HG02642 (cell line): Measurements from ENCODE around the gene CYTL1.

Source experiments
- ATAC-seq: cut with Tn5 transposase; IDR thresholded peaks from one replicate; pipeline ENCODE4 v1.9.1; 2021; ENCODE audit warnings: mild to moderate bottlenecking; ENCODE audit not compliant: unreplicated experiment, poor library complexity

The CYTL1 gene

DNA sequence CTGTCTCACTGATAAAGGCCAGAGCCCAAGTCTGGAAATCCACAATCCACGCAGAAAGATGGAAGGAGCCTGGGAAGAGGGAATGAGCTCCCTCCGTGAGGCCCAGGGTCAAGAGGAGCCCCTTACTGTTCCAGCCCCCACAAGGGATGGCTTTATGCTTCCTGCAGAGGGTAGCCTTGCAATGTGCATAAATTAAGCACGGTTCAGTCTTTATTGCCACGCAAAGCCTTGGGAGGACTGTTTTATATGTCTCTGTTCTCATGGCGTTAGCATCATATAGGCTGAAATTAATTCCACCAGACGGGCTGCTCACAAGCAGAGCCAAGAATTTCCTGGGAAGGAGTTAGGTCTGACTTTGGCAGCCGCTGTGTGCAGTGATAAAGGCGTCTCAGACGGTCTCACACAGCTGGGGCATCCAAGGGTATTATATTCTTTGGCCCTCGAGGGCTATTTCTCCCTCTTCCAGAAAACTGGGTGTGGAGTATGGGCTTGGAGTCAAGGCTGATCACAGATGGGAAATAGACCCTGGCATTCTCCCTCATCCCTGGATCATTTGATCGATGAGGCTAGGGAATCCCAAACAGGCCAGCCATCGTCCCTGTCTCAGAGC is 38.5 kb downstream of the CYTL1 start:
- no peak for ATAC-seq

DNA sequence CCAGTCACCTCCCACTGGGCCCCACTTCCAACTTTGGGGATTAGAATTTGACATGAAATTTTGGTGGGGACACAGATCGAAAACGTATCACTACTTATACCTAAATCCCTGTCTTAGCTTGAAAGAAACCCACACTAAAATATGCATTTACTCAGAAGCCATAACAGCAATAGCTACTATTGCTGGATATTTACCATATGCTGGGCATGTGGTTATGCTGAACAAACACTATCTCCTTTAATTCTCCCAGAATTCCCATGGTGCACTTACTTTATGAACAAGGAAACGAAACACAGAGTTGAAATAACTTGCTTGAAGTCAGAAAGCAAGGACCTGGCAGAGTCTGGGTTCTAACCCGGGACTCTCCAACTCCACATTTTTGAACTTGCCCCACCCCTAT is 39.3 kb downstream of the CYTL1 start:
- no peak for ATAC-seq

DNA sequence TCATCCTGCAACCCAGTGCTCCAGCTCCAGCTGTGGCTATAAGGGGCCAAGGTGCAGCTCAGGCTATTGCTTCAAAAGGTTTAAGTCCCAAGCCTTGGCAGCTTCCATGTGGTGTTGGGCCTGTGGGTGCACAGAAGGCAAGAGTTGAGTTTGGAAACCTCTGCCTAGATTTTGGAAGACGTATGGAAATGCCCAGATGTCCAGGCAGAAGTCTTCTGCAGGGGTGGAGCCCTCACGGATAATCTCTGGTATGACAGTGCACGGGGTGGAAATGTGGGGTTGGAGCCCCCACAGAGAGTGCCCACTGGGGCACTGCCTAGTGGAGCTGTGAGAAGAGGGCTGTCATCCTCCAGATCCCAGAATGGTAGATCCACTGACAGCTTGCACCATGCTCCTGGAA is 44.5 kb downstream of the CYTL1 start:
- ATAC-seq, result no peak

DNA sequence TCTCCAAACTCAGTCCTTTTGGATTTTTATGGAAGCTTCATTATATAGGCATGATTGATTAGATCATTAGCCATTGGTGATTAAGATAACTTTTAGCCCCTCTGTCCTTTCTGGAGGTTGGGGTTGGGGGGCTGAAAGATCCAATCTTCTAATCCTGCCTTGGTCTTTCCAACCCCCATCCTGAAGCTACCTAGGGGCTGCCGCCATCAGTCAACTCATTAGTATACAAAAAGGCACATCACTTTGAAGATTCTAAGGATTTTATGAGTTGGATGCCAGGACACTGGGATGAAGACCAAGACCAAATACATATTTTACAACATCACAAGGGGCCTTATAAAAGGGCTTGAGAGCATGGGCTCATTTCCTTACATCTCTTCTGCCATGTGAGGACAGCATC is 47.5 kb downstream of the CYTL1 start:
- no peak for ATAC-seq

DNA sequence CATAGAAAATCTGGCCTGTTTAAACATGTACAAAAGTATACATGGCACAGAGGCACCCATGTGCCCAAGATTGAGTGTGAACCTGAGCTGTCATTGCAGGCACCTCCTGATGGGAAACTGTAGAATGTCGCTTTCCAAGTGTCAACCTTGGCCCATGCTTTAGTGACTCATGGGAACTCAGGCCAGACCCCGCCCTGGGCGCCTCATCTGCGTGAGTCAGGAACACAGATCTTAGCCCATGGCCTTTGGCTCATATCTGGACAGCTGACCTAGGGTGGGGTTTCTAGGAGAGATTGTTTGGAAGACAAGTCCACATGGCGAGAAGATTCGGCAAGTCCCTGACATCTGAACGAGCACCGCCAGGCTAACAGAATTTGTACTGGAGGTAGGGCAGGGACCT is 50.0 kb downstream of the CYTL1 start:
- no peak for ATAC-seq

DNA sequence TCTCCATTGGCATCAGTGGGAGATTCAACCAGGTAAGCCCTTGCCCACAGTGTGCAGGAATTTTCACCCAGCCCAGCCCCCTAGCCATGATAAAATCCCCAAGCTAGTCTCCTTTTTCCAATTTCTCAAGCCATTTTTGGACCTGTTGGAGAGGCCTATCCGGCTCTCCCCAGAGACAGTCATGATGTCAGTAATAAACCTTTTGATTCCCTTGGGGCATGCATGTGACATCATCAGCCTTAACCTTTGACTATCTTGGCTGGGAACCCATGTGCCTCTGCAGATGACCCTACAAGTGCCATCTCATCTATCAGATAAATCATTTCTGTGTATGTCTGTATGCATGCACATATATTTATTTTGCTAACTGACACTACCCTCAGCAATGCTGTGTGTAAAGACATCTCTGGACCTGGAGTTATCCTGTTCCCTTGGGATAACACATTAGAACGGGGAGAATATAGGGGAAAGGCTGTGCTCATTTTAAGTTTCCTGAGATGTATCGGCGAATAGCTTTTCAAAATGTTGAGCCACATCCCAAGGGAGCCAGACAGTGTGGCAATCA is 51.0 kb downstream of the CYTL1 start:
- no peak for ATAC-seq
